Measurements from ENCODE around the gene AAMP.

AAMP gene

DNA sequence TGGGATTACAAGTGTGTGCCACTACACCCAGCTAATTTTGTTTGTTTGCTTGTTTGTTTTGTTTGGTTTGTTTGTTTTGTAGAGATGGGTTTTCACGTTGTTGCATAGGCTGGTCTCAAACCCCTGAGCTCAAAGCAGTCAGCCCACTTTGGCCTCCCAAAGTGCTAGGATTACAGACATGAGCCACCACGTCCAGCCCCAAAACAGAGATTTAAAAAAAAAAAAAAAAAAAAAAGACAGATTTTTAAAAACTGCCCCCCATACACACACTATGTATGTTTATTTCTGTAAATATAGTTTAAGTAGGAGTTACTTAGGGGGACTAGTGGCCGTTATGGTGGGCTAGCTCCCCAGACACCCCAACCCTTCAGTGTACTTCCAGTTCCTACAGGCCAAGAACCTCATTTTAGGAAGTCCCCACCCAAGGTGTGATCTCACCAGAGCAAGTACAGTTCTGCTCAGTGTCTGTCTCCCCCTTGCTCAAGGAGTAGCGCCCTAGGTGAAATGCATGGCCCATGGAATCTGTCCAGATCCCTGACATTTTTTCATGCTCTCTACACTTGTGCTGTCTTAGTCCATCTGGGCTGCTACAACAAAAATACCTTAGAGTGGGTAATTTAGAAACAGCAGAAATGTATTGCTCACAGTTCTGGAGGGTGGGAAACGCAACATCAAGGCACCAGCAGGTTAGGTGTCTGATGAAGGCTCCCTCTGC is 23.9 kb upstream of the AAMP start:
- no peak overlapping the region for H3K4me3 ChIP-seq (ENCODE audit: low read length)
- DNase-seq (ENCODE audit: low read depth) = no peak
- TF ChIP-seq, protein P1, sequence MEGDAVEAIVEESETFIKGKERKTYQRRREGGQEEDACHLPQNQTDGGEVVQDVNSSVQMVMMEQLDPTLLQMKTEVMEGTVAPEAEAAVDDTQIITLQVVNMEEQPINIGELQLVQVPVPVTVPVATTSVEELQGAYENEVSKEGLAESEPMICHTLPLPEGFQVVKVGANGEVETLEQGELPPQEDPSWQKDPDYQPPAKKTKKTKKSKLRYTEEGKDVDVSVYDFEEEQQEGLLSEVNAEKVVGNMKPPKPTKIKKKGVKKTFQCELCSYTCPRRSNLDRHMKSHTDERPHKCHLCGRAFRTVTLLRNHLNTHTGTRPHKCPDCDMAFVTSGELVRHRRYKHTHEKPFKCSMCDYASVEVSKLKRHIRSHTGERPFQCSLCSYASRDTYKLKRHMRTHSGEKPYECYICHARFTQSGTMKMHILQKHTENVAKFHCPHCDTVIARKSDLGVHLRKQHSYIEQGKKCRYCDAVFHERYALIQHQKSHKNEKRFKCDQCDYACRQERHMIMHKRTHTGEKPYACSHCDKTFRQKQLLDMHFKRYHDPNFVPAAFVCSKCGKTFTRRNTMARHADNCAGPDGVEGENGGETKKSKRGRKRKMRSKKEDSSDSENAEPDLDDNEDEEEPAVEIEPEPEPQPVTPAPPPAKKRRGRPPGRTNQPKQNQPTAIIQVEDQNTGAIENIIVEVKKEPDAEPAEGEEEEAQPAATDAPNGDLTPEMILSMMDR (conservative IDR thresholded peaks at IDR 0.05; ENCODE audit: low read length) = no peak

DNA sequence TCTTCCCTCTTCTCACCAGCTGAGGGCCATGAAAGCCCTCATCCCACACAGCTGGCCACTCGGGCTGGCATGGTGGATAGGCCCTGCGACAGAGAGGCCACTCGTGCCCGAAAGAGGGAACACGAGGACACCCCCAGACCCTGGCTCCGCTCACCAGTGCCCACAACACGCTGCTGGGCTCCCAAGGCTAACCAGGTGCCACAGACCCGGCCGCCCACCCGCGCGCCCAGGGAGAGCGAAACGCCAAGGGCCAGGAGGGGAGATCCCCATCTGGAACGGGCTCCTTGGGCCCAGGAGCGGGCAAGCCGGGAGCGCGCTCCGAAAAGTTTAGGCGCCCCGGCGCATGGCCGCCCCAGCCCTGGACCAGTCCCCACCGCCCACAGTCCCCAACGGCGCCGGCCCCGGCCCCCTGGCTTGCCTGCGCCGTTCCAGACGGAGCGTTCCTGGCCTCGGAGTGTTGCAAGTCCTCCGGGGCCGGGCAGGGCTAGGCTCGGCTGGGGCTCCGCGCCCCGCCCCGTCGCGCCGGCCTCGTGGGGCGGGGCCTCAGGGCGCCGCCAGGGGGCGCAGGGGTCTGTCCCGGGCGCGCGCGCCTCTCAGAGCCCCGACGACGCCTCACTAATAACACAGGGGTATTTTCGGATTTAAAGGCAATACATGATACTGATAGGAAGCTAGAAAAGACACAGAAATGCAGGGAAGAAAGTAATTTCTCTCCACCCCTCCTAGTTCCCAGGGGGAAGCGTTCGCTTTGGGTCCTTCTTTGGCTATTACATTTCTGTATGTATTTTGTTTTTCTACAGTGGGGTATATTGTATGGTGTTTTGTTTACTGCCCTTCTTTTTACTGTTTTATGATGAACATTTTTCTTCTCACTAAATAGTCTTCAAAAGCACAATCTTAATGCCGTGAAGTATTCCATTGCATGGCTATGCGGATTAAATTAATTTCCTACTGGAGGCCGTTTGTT is 22.4 kb upstream of the AAMP start, which contains the start of gene TMBIM1:
TSS of gene TMBIM1 (minus strand) at position 456 of the 967 bp plus-strand sequence. CDS start 10,362 bp downstream, outside the sequence.
- H3K4me3 ChIP-seq (ENCODE audit: low read length) = peak within 1 kb of the TSS; percentile 91
- peak; percentile 68 for DNase-seq (ENCODE audit: low read depth)
- TF ChIP-seq, protein P1 (conservative IDR thresholded peaks at IDR 0.05; ENCODE audit: low read length) = peak; percentile 46

DNA sequence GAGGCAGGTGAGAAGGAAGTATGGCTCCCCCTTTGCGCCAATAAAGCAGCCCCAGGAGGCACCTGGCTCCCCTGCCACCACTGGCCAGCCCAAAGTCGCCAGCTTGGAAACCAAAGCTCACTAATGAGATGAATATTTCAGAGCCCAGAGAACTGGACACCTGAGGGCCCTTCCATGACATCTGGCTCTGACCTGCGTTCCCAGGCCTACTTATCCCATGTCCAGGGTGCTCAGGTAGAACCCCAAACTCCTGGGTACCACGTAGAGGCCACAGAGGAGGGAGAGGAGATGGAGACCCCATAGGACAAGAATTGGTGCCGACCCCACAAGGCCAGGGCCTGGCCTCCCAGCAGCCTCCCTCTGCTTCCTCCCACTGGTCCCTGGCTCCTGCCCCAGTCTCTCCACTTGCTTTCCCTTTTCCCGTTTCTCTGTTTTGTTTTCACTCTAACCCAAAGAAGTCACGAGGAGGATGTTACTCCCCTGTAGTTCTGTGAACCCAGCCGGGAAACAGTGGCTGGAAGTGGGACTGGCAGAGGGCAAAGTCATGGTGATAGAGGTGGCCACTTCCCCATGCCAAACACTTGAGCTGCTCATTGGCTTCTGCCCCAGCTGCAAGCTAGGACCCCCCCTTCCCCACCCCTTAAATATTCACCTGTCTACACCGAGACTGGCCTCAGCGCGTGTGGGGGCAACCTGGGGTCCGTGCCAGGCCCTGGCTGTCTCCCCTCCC is 21.5 kb upstream of the AAMP start:
- no peak for DNase-seq (ENCODE audit: low read depth)
- H3K4me3 ChIP-seq (ENCODE audit: low read length) = peak overlapping the region; percentile 91
- TF ChIP-seq, protein P1 (conservative IDR thresholded peaks at IDR 0.05; ENCODE audit: low read length) = no peak

DNA sequence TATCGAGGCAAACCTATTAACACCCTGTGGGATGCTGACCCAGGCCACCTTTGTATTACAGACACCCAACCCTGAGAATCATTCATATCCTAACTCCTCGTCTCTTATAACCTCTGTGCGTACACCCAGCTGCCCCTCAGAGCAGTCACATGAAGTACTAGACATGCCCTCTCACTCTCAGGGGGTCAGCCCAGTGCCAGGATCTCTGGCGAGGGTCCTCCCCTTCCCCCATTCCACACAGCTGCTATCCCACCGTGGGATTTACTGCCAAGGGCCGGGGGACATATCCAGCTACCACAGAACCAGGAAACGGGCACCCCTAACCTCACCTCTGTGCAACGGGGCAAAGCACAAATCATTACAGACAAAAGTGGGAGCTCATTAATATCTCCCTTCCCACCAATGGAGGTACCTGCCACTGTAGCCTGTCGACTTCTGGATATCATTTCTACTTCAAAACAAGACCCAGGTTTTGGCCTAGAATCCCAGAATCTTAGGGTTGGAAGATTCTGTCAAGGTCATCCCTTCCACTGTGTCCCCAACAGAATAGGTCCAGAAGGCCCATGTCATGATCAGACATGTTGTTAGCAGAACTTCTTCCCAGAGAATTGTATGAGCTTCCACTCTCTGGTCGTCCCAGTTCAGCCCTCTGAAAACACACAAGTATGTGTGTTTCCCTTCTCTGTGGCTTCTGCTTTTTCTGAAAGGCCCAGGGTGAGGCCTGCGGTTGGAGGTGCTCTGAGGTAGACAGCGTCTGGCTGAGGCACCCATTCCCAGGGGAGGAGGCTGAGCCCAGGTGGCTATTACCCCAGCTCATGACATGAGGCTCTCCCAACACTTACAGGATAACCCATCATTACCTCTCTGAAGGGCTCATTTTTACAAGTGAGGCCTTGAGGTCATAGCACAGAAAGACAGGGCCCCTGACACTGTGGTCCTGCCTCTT is 20.7 kb upstream of the AAMP start:
- TF ChIP-seq, protein P1 (conservative IDR thresholded peaks at IDR 0.05; ENCODE audit: low read length) = no peak
- peak overlapping the region; percentile 91 for H3K4me3 ChIP-seq (ENCODE audit: low read length)
- no peak for DNase-seq (ENCODE audit: low read depth)

DNA sequence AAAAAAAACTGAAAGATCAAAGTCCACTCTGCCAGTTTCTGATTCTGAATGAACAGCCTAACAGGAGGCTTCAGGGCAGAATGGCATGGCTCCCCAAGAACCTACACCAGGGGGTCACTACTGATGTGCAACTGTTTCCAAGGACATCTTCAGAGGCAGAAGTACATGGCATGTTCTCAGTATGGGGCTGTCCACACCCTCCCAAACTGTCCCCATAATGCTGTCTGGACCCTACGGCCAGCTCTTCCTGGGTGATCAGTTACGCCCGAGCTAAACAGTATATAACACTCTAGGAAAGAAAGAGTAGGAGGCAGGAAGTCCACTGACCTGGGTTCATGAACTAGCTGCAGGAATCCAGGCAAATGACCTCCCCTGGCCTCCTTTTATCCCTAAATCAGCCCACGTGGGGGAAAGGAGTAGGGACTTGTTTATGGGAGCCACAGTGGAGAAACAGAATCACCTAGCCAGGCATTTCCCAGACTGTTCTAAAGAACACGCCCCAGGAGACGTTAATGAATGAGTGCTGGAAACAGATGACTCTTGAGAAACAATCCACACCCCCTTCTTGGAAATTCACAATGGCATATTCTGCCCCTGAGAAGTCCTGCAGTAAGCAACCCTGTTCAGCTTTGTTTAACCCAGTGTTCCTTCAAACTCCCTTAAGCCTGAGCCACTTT is 19.8 kb upstream of the AAMP start:
- DNase-seq (ENCODE audit: low read depth) = peak; percentile 54
- H3K4me3 ChIP-seq (ENCODE audit: low read length) = peak overlapping the region; percentile 91

More for the DNA sequence above, 19.8 kb upstream of the AAMP start:
- TF ChIP-seq, protein P1 (conservative IDR thresholded peaks at IDR 0.05; ENCODE audit: low read length) = no peak
